Immature natural killer cell (primary cell): Measurements from ENCODE around the gene CLK3. TPM values are rescaled to one million over a fixed set of nuclear protein-coding genes. Genes with fewer than 3 reads are reported as not detected.
A peak's percentile ranks its signal among the peaks of the same experiment; 100 is the strongest.
"Not testable (repeated sequence)": the region's sequence is repeated elsewhere in the genome, so short reads cannot be mapped to it uniquely, and the experiment has no call there.

Experiments used
- DNase-seq, 3 donors: peaks; one replicate each; pipeline ENCODE4 v3.0.0; 2022; ENCODE audit warnings: mixed read lengths in 1 of 3
- H3K27ac Mint-ChIP-seq, 6 donors: one replicate each; pipeline ENCODE4 v1.8.0; 2020; ENCODE audit warnings: mixed read lengths in 6 of 6, mild to moderate bottlenecking in 5 of 6, inconsistent platforms in 4 of 6, moderate library complexity in 3 of 6
- H3K27me3 Mint-ChIP-seq, 3 donors: one replicate each; pipeline ENCODE4 v1.8.0; 2020 to 2021; ENCODE audit warnings: low read depth in 3 of 3, mild to moderate bottlenecking in 3 of 3, mixed read lengths in 3 of 3, moderate library complexity in 3 of 3, inconsistent platforms in 1 of 3
- H3K36me3 Mint-ChIP-seq, 3 donors: one replicate each; pipeline ENCODE4 v1.8.0; 2020; ENCODE audit warnings: mixed read lengths in 3 of 3, inconsistent platforms in 2 of 3, mild to moderate bottlenecking in 2 of 3
- H3K4me1 Mint-ChIP-seq, 2 donors: one replicate each; pipeline ENCODE4 v1.8.0; 2020; ENCODE audit warnings: inconsistent platforms in 2 of 2, mild to moderate bottlenecking in 2 of 2, mixed read lengths in 2 of 2, moderate library complexity in 1 of 2
- H3K4me3 Mint-ChIP-seq, 5 donors: one replicate each; pipeline ENCODE4 v1.8.0; 2020; ENCODE audit warnings: mild to moderate bottlenecking in 5 of 5, mixed read lengths in 5 of 5, inconsistent platforms in 3 of 5, moderate library complexity in 3 of 5
- H3K9me3 Mint-ChIP-seq, 6 donors: one replicate each; pipeline ENCODE4 v1.8.0; 2020; ENCODE audit warnings: mild to moderate bottlenecking in 6 of 6, mixed read lengths in 6 of 6, inconsistent platforms in 4 of 6, moderate library complexity in 3 of 6
- polyA plus RNA-seq, 3 donors: library from polyadenylated mRNA; unstranded; fragments of 300-500 nt; fragmentation: Illumina TruSeq; gene quantifications; one replicate each; pipeline ENCODE4 v1.2.3, GENCODE V29; 2021

The CLK3 gene
- polyA plus RNA-seq, 3 donors from 2014 or later = 32.4 to 82.1 (median 68.2) TPM

- no peak for DNase-seq
- H3K36me3 Mint-ChIP-seq = peaks cover 0 to 29% (median 6%) of the 10 kb centered on the region in 3 donors
- no peak overlapping the region for H3K27ac Mint-ChIP-seq
- H3K4me1 Mint-ChIP-seq = no peaks in the 10 kb centered on the region
- H3K9me3 Mint-ChIP-seq = no peaks in the 10 kb centered on the region
- peaks cover 0 to 4% (median 0%) of the 10 kb centered on the region in 3 donors for H3K27me3 Mint-ChIP-seq
- H3K4me3 Mint-ChIP-seq = no peak overlapping the region
Observed at GRCh38 chr15:74592222-74592621, 23.4 kb upstream of the CLK3 start.

- Mint-ChIP-seq H3K9me3 (no peaks in the 10 kb centered on the region), H3K4me3 (no peak overlapping the region), H3K4me1 (peaks cover 4 to 5% of the 10 kb centered on the region in 2 donors), H3K27me3 (peaks cover 0 to 5% (median 2%) of the 10 kb centered on the region in 3 donors), H3K36me3 (peaks cover 0 to 29% (median 6%) of the 10 kb centered on the region in 3 donors), H3K27ac (no peak overlapping the region)
- no peak for DNase-seq
Observed at GRCh38 chr15:74593122-74593521, 22.5 kb upstream of the CLK3 start.

GRCh38 chr15:74594455-74594854, 21.2 kb upstream of the CLK3 start:
- H3K4me3 Mint-ChIP-seq = no peak overlapping the region
- H3K4me1 Mint-ChIP-seq = peaks cover 15 to 18% of the 10 kb centered on the region in 2 donors
- no peaks in the 10 kb centered on the region for H3K9me3 Mint-ChIP-seq
- H3K27ac Mint-ChIP-seq = no peak overlapping the region
- H3K36me3 Mint-ChIP-seq = peaks cover 0 to 29% (median 6%) of the 10 kb centered on the region in 3 donors
- no peak for DNase-seq
- H3K27me3 Mint-ChIP-seq = peaks cover 0 to 9% (median 9%) of the 10 kb centered on the region in 3 donors

- Mint-ChIP-seq H3K27ac (peak overlapping the region in 1 of 6 donors; percentile 57), H3K27me3 (peaks cover 0 to 9% (median 9%) of the 10 kb centered on the region in 3 donors), H3K36me3 (peaks cover 0 to 23% (median 6%) of the 10 kb centered on the region in 3 donors), H3K4me3 (no peak overlapping the region), H3K9me3 (no peaks in the 10 kb centered on the region), H3K4me1 (peaks cover 18 to 20% of the 10 kb centered on the region in 2 donors)
- no peak for DNase-seq
Observed at GRCh38 chr15:74595271-74595670, 20.4 kb upstream of the CLK3 start.

- not testable (repeated sequence) for H3K27me3 Mint-ChIP-seq, H3K4me3 Mint-ChIP-seq, DNase-seq, H3K9me3 Mint-ChIP-seq
- Mint-ChIP-seq H3K4me1 (peaks cover 18 to 20% of the 10 kb centered on the region in 2 donors), H3K36me3 (peaks cover 0 to 18% (median 6%) of the 10 kb centered on the region in 3 donors), H3K27ac (peak overlapping the region in 1 of 6 donors; percentile 68)
Observed at GRCh38 chr15:74596736-74597135, 18.9 kb upstream of the CLK3 start.

- DNase-seq, H3K27me3 Mint-ChIP-seq, H3K4me3 Mint-ChIP-seq, H3K9me3 Mint-ChIP-seq: not testable (repeated sequence)
- Mint-ChIP-seq H3K36me3 (peaks cover 0 to 15% (median 5%) of the 10 kb centered on the region in 3 donors), H3K27ac (peak overlapping the region in 2 of 6 donors; percentile 31 to 97), H3K4me1 (peaks cover 18 to 20% of the 10 kb centered on the region in 2 donors)
Observed at GRCh38 chr15:74597146-74597705, 18.4 kb upstream of the CLK3 start.

- Mint-ChIP-seq H3K4me3 (peak overlapping the region; percentile 92 to 100 (median 98)), H3K27ac (peak overlapping the region; percentile 90 to 99 (median 97)), H3K9me3 (no peaks in the 10 kb centered on the region), H3K36me3 (peaks cover 0 to 8% (median 0%) of the 10 kb centered on the region in 3 donors), H3K4me1 (peaks cover 18 to 20% of the 10 kb centered on the region in 2 donors), H3K27me3 (peaks cover 0 to 9% (median 7%) of the 10 kb centered on the region in 3 donors)
- DNase-seq = peak; percentile 85 to 89 (median 88)
Observed at GRCh38 chr15:74598126-74598842, 17.4 kb upstream of the CLK3 start.

- Mint-ChIP-seq H3K36me3 (peaks cover 0 to 4% (median 0%) of the 10 kb centered on the region in 3 donors), H3K9me3 (no peaks in the 10 kb centered on the region), H3K4me1 (peaks cover 18 to 20% of the 10 kb centered on the region in 2 donors), H3K27me3 (peaks cover 0 to 9% (median 7%) of the 10 kb centered on the region in 3 donors), H3K4me3 (peak overlapping the region; percentile 92 to 100 (median 98)), H3K27ac (peak overlapping the region in 4 of 6 donors; percentile 97 to 99 (median 97))
- DNase-seq = no peak
Observed at GRCh38 chr15:74599156-74599555, 16.5 kb upstream of the CLK3 start.

- Mint-ChIP-seq H3K36me3 (no peaks in the 10 kb centered on the region), H3K27ac (no peak overlapping the region), H3K4me1 (peaks cover 13 to 15% of the 10 kb centered on the region in 2 donors), H3K9me3 (no peaks in the 10 kb centered on the region), H3K27me3 (peaks cover 2 to 8% (median 4%) of the 10 kb centered on the region in 3 donors), H3K4me3 (no peak overlapping the region)
- no peak for DNase-seq
Observed at GRCh38 chr15:74603026-74603788, 12.4 kb upstream of the CLK3 start.

- H3K27me3 Mint-ChIP-seq = peaks cover 0 to 3% (median 2%) of the 10 kb centered on the region in 3 donors
- peaks cover 5 to 6% of the 10 kb centered on the region in 2 donors for H3K4me1 Mint-ChIP-seq
- H3K9me3 Mint-ChIP-seq = no peaks in the 10 kb centered on the region
- DNase-seq = no peak
- no peak overlapping the region for H3K4me3 Mint-ChIP-seq
- H3K27ac Mint-ChIP-seq = no peak overlapping the region
- H3K36me3 Mint-ChIP-seq = no peaks in the 10 kb centered on the region
Observed at GRCh38 chr15:74603789-74604705, 11.6 kb upstream of the CLK3 start.

- peaks cover 0 to 5% (median 2%) of the 10 kb centered on the region in 3 donors for H3K27me3 Mint-ChIP-seq
- H3K36me3 Mint-ChIP-seq = no peaks in the 10 kb centered on the region
- no peak overlapping the region for H3K27ac Mint-ChIP-seq
- no peak overlapping the region for H3K4me3 Mint-ChIP-seq
- no peaks in the 10 kb centered on the region for H3K4me1 Mint-ChIP-seq
- H3K9me3 Mint-ChIP-seq = no peaks in the 10 kb centered on the region
- DNase-seq = no peak
Observed at GRCh38 chr15:74604983-74605794, 10.4 kb upstream of the CLK3 start.

- no peak for DNase-seq
- Mint-ChIP-seq H3K27me3 (peaks cover 0 to 5% (median 2%) of the 10 kb centered on the region in 3 donors), H3K27ac (no peak overlapping the region), H3K4me3 (no peak overlapping the region), H3K36me3 (no peaks in the 10 kb centered on the region), H3K9me3 (no peaks in the 10 kb centered on the region), H3K4me1 (no peaks in the 10 kb centered on the region)
Observed at GRCh38 chr15:74605795-74606150, 9.9 kb upstream of the CLK3 start.
